ENCODE data around the gene ANK3. TPM values are rescaled to one million over a fixed set of nuclear protein-coding genes. Genes with fewer than 3 reads are reported as not detected.

ANK3 gene
- total and polyA plus RNA-seq, 2 experiments from 2014 or later = 46.5 to 85.2 TPM

GRCh38 chr10:60045571-60045970 is 344.1 kb downstream of the ANK3 start:
- H3K4me1 Mint-ChIP-seq = peaks cover 34% of the 10 kb centered on the region
- Histone ChIP-seq H3K79me2 (replicated peaks; ENCODE audit: insufficient read depth) (no peaks in the 10 kb centered on the region), H3K36me3 (ENCODE audit: insufficient read depth) (no peaks in the 10 kb centered on the region), H2AFZ (no peak overlapping the region), H3K4me3 (no peak overlapping the region), H3F3A (replicated peaks; ENCODE audit: low read depth) (no peaks in the 10 kb centered on the region), H3K4me1 (ENCODE audit: insufficient read depth) (peaks cover 22% of the 10 kb centered on the region), H3K27ac (ENCODE audit: low read depth) (no peak overlapping the region), H4K20me1 (replicated peaks; ENCODE audit: insufficient read depth) (no peaks in the 10 kb centered on the region), H3K9me2 (ENCODE audit: insufficient read depth) (no peaks in the 10 kb centered on the region), H3K27me3 (ENCODE audit: insufficient read depth) (no peaks in the 10 kb centered on the region), H3K4me2 (no peak overlapping the region)
- ATAC-seq (no peak), DNase-seq (ENCODE audit: low spot score) (no peak)
- H3K27ac Mint-ChIP-seq = no peak overlapping the region
- peaks cover 1% of the 10 kb centered on the region for H3K27me3 Mint-ChIP-seq (ENCODE audit: insufficient read depth, low read depth, poor library complexity)
- H3K4me3 Mint-ChIP-seq = no peak overlapping the region
- no peaks in the 10 kb centered on the region for H3K9me3 Mint-ChIP-seq
- no peaks in the 10 kb centered on the region; the same call in 2 of the 3 replicates for H3K36me3 Mint-ChIP-seq (ENCODE audit: low read depth)
- TF ChIP-seq EZH2phosphoT487 (IDR thresholded peaks at IDR 0.05; ENCODE audit: unreplicated experiment) = no peak
- TF ChIP-seq JUNB (IDR thresholded peaks at IDR 0.05; ENCODE audit: unreplicated experiment) = no peak
- no peak for TF ChIP-seq POLR2AphosphoS5 (IDR thresholded peaks at IDR 0.05; ENCODE audit: low read depth)
- TF ChIP-seq ZNF331 (CRISPR knock-in tag; IDR thresholded peaks at IDR 0.05; ENCODE audit: low read depth) = no peak
- TF ChIP-seq EZH2 (IDR thresholded peaks at IDR 0.05; ENCODE audit: low read depth, unreplicated experiment) = no peak

GRCh38 chr10:60044971-60045370 is 344.7 kb downstream of the ANK3 start:
- H3K4me1 Mint-ChIP-seq = peaks cover 34% of the 10 kb centered on the region
- H3K4me1 ChIP-seq (ENCODE audit: insufficient read depth) = peaks cover 22% of the 10 kb centered on the region

More at GRCh38 chr10:60044971-60045370, 344.7 kb downstream of the ANK3 start:
- DNase-seq (ENCODE audit: low spot score) = no peak
- peaks cover 1% of the 10 kb centered on the region for H3K27me3 Mint-ChIP-seq (ENCODE audit: insufficient read depth, low read depth, poor library complexity)
- Histone ChIP-seq H3K27ac (ENCODE audit: low read depth) (no peak overlapping the region), H3K36me3 (ENCODE audit: insufficient read depth) (no peaks in the 10 kb centered on the region), H3K27me3 (ENCODE audit: insufficient read depth) (no peaks in the 10 kb centered on the region), H3K79me2 (replicated peaks; ENCODE audit: insufficient read depth) (no peaks in the 10 kb centered on the region), H4K20me1 (replicated peaks; ENCODE audit: insufficient read depth) (no peaks in the 10 kb centered on the region), H3K9me2 (ENCODE audit: insufficient read depth) (no peaks in the 10 kb centered on the region), H3K4me2 (no peak overlapping the region), H2AFZ (no peak overlapping the region), H3K4me3 (no peak overlapping the region), H3F3A (replicated peaks; ENCODE audit: low read depth) (no peaks in the 10 kb centered on the region)
- TF ChIP-seq CTCF (conservative IDR thresholded peaks at IDR 0.05; ENCODE audit: low read depth in 2 of 2) = no peak
- no peak for TF ChIP-seq ZNF114 (CRISPR knock-in tag; IDR thresholded peaks at IDR 0.05)
- no peak for TF ChIP-seq STAT1 (IDR thresholded peaks at IDR 0.05; ENCODE audit: unreplicated experiment)
- no peak for TF ChIP-seq JUNB (IDR thresholded peaks at IDR 0.05; ENCODE audit: unreplicated experiment)
- TF ChIP-seq ZNF462 (CRISPR knock-in tag; IDR thresholded peaks at IDR 0.05) = no peak
- TF ChIP-seq POLR2AphosphoS5 (IDR thresholded peaks at IDR 0.05; ENCODE audit: low read depth) = no peak
- H3K27ac Mint-ChIP-seq = no peak overlapping the region
- no peaks in the 10 kb centered on the region for H3K9me3 Mint-ChIP-seq
- no peaks in the 10 kb centered on the region; the same call in 2 of the 3 replicates for H3K36me3 Mint-ChIP-seq (ENCODE audit: low read depth)
- H3K4me3 Mint-ChIP-seq = no peak overlapping the region
- ATAC-seq = no peak

Measured in GM23338 (cell line).